NCI-H510A (cell line): ENCODE measurements around the gene SGPP2.
"Not testable (repeated sequence)": the region's sequence is repeated elsewhere in the genome, so short reads cannot be mapped to it uniquely, and the experiment has no call there.

Experiments
- DNase-seq: peaks from one replicate; lab custom pipeline; 2025; lab: John Stamatoyannopoulos, UW

Gene SGPP2

GRCh38 chr2:222576171-222577081 lies 152.1 kb downstream of the SGPP2 start:
- no peak for DNase-seq

- DNase-seq, result no peak
These were observed 153.0 kb downstream of the SGPP2 start for GRCh38 chr2:222577341-222577740.

- DNase-seq, result no peak
These were observed 158.6 kb downstream of the SGPP2 start for GRCh38 chr2:222582928-222583327.

DNA sequence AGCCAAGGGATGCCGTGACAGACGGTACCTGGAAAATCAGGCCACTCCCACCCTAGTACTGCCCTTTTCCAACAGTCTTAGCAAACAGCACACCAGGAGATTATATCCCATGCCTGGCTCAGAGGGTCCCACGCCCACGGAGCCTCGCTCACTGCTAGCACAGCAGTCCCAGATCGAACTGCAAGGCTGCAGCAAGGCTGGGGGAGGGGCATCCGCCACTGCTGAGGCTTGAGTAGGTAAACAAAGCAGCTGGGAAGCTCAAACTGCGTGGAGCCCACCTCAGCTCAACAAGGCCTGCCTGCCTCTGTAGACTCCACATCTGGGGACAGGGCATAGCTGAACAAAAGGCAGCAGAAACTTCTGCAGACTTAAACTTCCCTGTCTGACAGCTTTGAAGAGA lies 160.2 kb downstream of the SGPP2 start:
- not testable (repeated sequence) for DNase-seq

DNA sequence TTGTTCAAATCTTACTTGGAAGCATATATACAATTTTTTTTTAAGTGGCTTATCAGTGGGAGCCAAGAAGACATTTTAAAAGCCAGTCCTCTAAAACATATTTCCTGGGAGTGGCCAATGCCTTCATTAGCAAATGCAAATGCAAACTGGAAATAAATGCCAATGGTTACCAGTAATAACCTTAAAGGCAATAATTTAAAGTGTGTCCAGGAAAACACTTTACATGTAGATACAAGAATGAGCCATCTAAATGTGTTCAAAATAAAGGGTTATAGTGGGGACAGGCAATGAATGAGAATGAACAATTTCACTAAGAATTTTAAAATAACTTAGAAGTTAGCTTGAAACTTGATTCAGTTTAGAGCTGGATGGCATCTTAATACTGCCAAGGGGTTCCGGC lies 167.3 kb downstream of the SGPP2 start:
- DNase-seq, result no peak

DNA sequence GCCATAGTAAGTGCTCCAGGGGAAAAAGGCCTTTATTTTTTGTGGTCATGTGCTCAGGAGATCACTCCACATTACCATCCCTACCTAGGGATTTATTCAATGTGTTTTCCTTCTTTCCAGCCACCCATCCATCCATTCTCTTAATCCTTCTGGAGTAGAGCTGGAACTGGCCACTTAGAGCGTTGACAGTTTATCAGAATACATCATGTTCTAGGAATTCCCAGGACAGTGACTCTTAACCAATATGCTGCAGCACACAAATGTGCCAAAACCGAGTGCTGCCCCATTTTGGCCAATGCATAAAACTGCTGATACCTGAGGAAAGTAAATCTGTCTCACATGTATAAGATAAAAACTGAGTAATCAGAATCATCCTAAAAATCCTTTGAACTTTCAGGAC lies 167.8 kb downstream of the SGPP2 start:
- DNase-seq, result no peak

DNA sequence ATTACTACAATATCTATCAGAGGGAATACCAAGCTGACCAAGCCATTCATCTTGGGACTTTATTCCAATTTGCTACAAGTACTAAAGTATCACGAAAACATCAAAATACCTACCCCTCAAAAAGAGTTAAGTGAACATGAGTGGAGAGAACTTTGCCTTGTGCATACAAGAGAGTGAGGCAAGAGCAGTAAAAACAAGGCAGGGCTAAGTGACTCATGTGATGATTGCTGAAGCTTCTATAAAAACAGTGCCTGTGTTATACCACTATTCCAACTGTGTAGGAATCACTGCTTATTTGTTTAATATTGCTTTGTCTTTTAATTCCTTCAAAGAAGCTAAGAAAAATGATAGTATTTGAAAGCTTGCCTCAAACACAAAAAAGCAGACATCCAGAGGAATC lies 170.3 kb downstream of the SGPP2 start:
- DNase-seq, result no peak

DNA sequence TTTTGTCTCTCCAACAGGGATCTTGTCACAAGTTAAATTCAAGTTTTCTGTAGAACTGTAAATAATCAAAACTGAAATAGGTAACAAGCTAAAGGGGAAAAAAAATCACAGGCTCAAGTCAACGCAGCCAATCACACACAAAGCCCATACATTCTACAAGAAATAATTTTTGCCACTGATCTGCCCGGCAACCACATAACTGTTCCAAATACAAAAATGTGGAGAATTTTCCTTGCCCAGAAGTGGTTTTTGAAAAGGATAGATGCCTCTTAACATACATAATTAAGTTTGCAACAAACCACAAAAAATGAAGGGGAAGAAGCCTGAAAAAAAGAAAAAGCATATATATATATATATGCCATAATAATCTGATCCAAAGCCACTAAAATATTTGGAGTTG lies 171.2 kb downstream of the SGPP2 start:
- no peak for DNase-seq

DNA sequence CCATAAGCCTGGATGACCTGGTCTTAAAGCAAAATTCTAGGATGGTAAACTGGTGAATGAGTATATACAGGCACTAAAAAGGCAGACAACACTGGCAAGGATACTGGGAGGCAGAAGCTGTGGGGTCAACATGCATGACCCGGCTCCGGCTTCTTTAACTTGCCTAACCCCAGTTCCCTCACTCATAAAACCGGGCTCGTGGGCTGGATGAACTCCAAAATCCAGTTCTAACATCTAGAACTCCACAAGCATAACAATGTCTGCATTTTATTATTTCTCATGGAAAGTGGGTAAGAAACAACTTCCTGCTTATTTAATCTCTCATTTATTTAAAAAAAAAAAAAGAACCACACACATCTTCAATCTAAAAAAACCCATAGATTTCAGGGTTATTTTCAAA lies 174.3 kb downstream of the SGPP2 start:
- no peak for DNase-seq

DNA sequence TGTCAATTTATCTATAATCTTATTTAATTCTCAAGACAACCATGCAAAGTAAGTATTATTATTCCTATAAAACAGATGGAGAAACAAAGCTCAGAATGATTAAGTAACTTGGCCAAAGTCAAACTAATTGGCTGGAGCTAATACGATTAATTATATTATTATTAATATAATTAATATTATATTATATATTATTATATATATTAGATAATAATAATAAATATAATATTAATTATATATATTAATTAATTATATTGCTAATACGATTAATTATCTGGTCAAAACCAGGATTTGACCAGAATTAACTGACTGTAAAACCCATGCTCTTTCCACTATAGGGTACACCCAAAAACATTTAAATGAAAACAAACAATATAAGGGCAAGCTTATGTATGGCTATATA lies 179.2 kb downstream of the SGPP2 start:
- DNase-seq, result no peak

DNA sequence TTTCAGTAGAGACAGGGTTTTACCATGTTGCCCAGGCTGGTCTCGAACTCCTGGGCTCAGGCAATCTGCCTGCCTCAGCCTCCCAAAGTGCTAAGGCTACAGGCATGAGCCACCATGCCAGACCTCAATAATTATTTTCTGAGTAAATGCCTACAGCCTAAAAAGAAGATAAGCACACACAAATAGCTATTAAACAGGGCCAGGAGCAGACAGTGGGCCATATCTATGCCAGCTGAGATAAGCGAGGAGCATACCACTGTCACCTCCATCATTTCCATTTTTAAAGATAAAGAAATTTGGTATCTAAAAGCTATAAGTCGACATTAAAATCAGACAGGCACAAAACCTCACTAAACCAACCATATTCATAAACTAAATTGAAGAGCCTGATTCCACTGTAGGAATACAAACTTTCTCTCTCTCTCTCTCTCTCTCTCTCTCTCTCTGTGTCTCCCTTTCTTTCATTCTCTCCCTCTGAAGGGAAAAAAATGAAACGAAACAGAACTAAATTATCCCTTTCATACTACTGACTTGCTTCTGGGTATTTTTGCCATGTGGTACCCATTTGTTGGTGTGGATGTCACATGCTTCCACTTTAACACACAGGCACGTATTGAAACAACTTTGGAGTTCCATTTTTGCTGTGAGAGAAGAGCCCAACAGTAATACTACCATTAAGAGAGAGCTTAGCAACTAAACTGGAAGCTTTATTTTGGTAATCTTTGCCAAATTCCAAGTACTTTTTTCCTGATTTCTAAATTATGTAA lies 180.6 kb downstream of the SGPP2 start:
- DNase-seq, result no peak

DNA sequence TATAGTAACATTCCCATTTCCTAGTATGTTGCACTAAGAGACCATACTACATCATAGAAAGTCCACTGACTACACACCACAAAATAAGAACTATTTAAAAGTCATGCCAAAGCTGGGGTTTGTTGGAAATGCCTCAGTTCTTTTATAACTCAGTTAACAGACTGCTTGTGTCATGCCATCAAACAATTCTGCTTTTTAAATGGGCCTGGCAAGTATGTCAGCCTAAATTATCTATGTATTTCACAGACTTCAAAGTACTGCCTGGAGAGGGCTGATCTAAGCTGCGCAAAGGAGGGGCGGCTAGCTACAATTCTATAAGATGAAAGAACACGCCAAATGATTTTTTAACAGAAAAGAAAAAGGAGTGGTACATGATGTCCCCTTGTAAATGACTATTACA lies 182.0 kb downstream of the SGPP2 start:
- DNase-seq, result no peak

GRCh38 chr2:222608081-222608480 lies 183.7 kb downstream of the SGPP2 start:
- no peak for DNase-seq

GRCh38 chr2:222609381-222609780 lies 185.0 kb downstream of the SGPP2 start:
- no peak for DNase-seq
